ENCODE results near the gene GOLGB1. TPM values are rescaled to one million over a fixed set of nuclear protein-coding genes. Genes with fewer than 3 reads are reported as not detected.

The GOLGB1 gene
- total RNA-seq, 1 donor from 2014 or later = 63.1 TPM

- no peaks in the 10 kb centered on the region for H3K27me3 Mint-ChIP-seq (ENCODE audit: unreplicated experiment)
- TF ChIP-seq, protein P1, sequence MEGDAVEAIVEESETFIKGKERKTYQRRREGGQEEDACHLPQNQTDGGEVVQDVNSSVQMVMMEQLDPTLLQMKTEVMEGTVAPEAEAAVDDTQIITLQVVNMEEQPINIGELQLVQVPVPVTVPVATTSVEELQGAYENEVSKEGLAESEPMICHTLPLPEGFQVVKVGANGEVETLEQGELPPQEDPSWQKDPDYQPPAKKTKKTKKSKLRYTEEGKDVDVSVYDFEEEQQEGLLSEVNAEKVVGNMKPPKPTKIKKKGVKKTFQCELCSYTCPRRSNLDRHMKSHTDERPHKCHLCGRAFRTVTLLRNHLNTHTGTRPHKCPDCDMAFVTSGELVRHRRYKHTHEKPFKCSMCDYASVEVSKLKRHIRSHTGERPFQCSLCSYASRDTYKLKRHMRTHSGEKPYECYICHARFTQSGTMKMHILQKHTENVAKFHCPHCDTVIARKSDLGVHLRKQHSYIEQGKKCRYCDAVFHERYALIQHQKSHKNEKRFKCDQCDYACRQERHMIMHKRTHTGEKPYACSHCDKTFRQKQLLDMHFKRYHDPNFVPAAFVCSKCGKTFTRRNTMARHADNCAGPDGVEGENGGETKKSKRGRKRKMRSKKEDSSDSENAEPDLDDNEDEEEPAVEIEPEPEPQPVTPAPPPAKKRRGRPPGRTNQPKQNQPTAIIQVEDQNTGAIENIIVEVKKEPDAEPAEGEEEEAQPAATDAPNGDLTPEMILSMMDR (IDR thresholded peaks at IDR 0.05; ENCODE audit: unreplicated experiment) = no peak
- peaks cover under 1% of the 10 kb centered on the region for H3K4me1 Mint-ChIP-seq (ENCODE audit: unreplicated experiment)
- H3K9me3 Mint-ChIP-seq (ENCODE audit: unreplicated experiment) = no peaks in the 10 kb centered on the region
- H3K36me3 Mint-ChIP-seq (ENCODE audit: low read depth, unreplicated experiment) = peaks cover 12% of the 10 kb centered on the region
- no peak overlapping the region for H3K4me3 Mint-ChIP-seq (ENCODE audit: unreplicated experiment)
- no peak overlapping the region for H3K27ac Mint-ChIP-seq (ENCODE audit: unreplicated experiment)
- DNase-seq (ENCODE audit: low spot score) = no peak
Observed at GRCh38 chr3:121627211-121627610, 122.3 kb downstream of the GOLGB1 start.

GRCh38 chr3:121626495-121626894 is 123.0 kb downstream of the GOLGB1 start:
- Mint-ChIP-seq H3K36me3 (ENCODE audit: low read depth, unreplicated experiment) (peaks cover 5% of the 10 kb centered on the region), H3K4me1 (ENCODE audit: unreplicated experiment) (peaks cover 6% of the 10 kb centered on the region)

DNA sequence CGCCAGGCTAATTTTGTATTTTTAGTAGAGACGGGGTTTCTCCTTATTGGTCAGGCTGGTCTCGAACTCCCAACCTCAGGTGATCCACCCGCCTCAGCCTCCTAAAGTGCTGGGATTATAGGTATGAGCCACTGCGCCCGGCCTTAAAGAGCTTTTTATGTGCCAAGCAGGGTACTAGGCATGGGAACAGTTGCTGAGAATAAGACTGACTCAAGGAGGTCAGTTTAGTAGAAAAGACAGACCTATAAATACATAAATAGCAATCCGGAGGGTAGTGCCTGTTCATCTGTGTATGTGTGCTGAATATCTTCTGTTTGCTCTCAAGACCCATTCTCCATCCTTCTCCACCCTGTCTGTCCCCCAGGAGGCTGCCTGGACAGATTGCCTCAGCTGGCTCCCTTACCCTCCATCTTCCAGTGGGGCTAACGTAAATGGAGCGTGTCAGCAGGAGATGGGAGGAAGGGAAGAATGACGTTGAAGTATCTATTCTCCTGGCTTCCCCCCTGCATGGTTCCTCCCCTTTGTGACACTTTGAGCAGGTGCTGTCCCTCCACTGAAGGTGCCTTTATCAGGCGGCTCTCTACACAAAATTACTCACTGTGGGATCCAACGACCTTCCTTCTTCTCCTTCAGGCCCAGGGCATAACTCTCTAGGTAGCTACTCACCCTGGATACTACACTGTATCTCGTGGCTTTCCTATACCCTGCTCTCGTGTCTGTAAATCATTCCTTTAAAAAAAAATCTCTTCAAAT is 125.2 kb downstream of the GOLGB1 start:
- TF ChIP-seq, protein P1 (IDR thresholded peaks at IDR 0.05; ENCODE audit: unreplicated experiment) = no peak
- peaks cover 6% of the 10 kb centered on the region for H3K4me1 Mint-ChIP-seq (ENCODE audit: unreplicated experiment)
- H3K27me3 Mint-ChIP-seq (ENCODE audit: unreplicated experiment) = no peaks in the 10 kb centered on the region
- no peaks in the 10 kb centered on the region for H3K36me3 Mint-ChIP-seq (ENCODE audit: low read depth, unreplicated experiment)
- H3K27ac Mint-ChIP-seq (ENCODE audit: unreplicated experiment) = no peak overlapping the region
- no peaks in the 10 kb centered on the region for H3K9me3 Mint-ChIP-seq (ENCODE audit: unreplicated experiment)
- no peak overlapping the region for H3K4me3 Mint-ChIP-seq (ENCODE audit: unreplicated experiment)
- no peak for DNase-seq (ENCODE audit: low spot score)

More at GRCh38 chr3:121626495-121626894, 123.0 kb downstream of the GOLGB1 start:
- TF ChIP-seq, protein P1 (IDR thresholded peaks at IDR 0.05; ENCODE audit: unreplicated experiment) = no peak
- Mint-ChIP-seq H3K9me3 (ENCODE audit: unreplicated experiment) (no peaks in the 10 kb centered on the region), H3K4me3 (ENCODE audit: unreplicated experiment) (no peak overlapping the region), H3K27me3 (ENCODE audit: unreplicated experiment) (no peaks in the 10 kb centered on the region), H3K27ac (ENCODE audit: unreplicated experiment) (no peak overlapping the region)
- DNase-seq (ENCODE audit: low spot score) = no peak

DNA sequence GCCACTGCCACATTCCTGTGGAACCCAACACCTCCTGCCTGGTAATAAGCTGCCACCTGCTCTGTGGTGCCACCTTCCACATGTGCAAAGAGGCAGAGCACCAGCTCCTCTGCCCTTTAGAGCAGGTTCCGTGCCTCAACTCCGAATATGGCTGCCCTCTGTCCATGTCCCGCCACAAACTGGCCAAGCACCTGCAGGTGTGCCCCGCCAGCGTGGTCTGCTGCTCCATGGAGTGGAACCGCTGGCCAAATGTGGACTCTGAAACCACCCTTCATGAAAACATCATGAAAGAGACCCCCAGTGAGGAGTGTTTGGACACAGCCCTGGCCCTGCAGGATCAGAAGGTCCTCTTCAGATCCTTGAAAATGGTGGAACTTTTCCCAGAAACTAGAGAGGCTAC is 128.1 kb downstream of the GOLGB1 start:
- TF ChIP-seq, protein P1 (IDR thresholded peaks at IDR 0.05; ENCODE audit: unreplicated experiment) = no peak
- no peaks in the 10 kb centered on the region for H3K27me3 Mint-ChIP-seq (ENCODE audit: unreplicated experiment)
- H3K4me1 Mint-ChIP-seq (ENCODE audit: unreplicated experiment) = peaks cover 6% of the 10 kb centered on the region
- no peak for DNase-seq (ENCODE audit: low spot score)
- no peak overlapping the region for H3K27ac Mint-ChIP-seq (ENCODE audit: unreplicated experiment)
- H3K4me3 Mint-ChIP-seq (ENCODE audit: unreplicated experiment) = no peak overlapping the region
- no peaks in the 10 kb centered on the region for H3K9me3 Mint-ChIP-seq (ENCODE audit: unreplicated experiment)
- no peaks in the 10 kb centered on the region for H3K36me3 Mint-ChIP-seq (ENCODE audit: low read depth, unreplicated experiment)

DNA sequence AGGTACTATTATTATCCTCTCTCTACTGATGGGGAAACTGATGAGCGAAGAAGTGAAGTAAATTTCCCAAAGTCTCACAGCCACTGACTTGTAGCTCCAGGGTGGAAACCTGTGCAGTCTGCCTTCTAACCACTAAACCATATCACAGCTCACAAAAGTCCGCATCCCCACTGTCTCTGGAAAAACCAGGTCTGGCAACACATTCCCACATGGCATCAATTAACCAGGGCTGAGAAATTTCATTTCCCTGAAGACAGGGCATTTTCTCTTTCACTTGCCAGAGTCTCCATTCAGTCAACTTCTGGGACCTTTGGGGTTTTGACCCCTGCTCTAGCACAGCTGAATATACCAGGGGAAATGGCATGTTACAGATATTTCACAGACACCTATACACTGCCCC is 129.8 kb downstream of the GOLGB1 start:
- Mint-ChIP-seq H3K9me3 (ENCODE audit: unreplicated experiment) (no peaks in the 10 kb centered on the region), H3K36me3 (ENCODE audit: low read depth, unreplicated experiment) (no peaks in the 10 kb centered on the region), H3K27me3 (ENCODE audit: unreplicated experiment) (no peaks in the 10 kb centered on the region), H3K27ac (ENCODE audit: unreplicated experiment) (no peak overlapping the region), H3K4me1 (ENCODE audit: unreplicated experiment) (peaks cover 6% of the 10 kb centered on the region), H3K4me3 (ENCODE audit: unreplicated experiment) (no peak overlapping the region)
- TF ChIP-seq, protein P1 (IDR thresholded peaks at IDR 0.05; ENCODE audit: unreplicated experiment) = no peak
- no peak for DNase-seq (ENCODE audit: low spot score)

Data from endothelial cell (in vitro differentiated cells).